Smooth muscle cell (in vitro differentiated cells): ENCODE data around the gene SNTG2. TPM values are rescaled to one million over a fixed set of nuclear protein-coding genes. Genes with fewer than 3 reads are reported as not detected.

Source experiments
- DNase-seq: peaks from one replicate; lab custom pipeline; 2025; ENCODE audit not compliant: unreplicated experiment; lab: John Stamatoyannopoulos, UW
- H2AFZ ChIP-seq: fragments of 200-600 bp; sonication (generic); 2 replicates; pipeline ENCODE4 v1.6.0; 2016; ENCODE audit warnings: antibody characterized with exemption, low read depth, mild to moderate bottlenecking
- H3F3A ChIP-seq: fragments of 200-600 bp; sonication (generic); 2 replicates; pipeline ENCODE4 v1.6.0; 2017; ENCODE audit warnings: antibody characterized with exemption, low read depth
- H3K27ac ChIP-seq: fragments of 200-600 bp; sonication (generic); 2 replicates; pipeline ENCODE4 v1.5.1; 2016; ENCODE audit warnings: low read depth, mild to moderate bottlenecking
- H3K27me3 ChIP-seq: fragments of 200-600 bp; sonication (generic); 2 replicates; pipeline ENCODE4 v1.6.1; 2016; ENCODE audit warnings: low read depth, mild to moderate bottlenecking
- H3K36me3 ChIP-seq: fragments of 200-600 bp; sonication (generic); 2 replicates; pipeline ENCODE4 v1.5.1; 2016; ENCODE audit warnings: low read depth
- H3K4me1 ChIP-seq: fragments of 200-600 bp; sonication (generic); 2 replicates; pipeline ENCODE4 v1.5.1; 2016; ENCODE audit warnings: low read depth
- H3K4me2 ChIP-seq: fragments of 200-600 bp; sonication (generic); 2 replicates; pipeline ENCODE4 v1.6.0; 2016; ENCODE audit warnings: mild to moderate bottlenecking
- H3K4me3 ChIP-seq: fragments of 200-600 bp; sonication (generic); 2 replicates; pipeline ENCODE4 v1.5.1; 2016; ENCODE audit warnings: mild to moderate bottlenecking
- H3K79me2 ChIP-seq: fragments of 200-600 bp; sonication (generic); 2 replicates; pipeline ENCODE4 v1.6.0; 2016; ENCODE audit warnings: low read depth, mild to moderate bottlenecking
- H3K9ac ChIP-seq: fragments of 200-600 bp; sonication (generic); 2 replicates; pipeline ENCODE4 v1.6.0; 2016; ENCODE audit warnings: low read depth
- H3K9me3 ChIP-seq: fragments of 200-600 bp; sonication (generic); replicated peaks from 2 replicates; pipeline ENCODE4 v1.5.1; 2016; ENCODE audit warnings: low read depth
- H4K20me1 ChIP-seq: fragments of 200-600 bp; sonication (generic); 2 replicates; pipeline ENCODE4 v1.6.0; 2016; ENCODE audit warnings: low read depth
- whole genome bisulfite sequencing: methylation state at CpG from one replicate; pipeline ENCODE4 v1.1.7; 2016; ENCODE audit warnings: low lambda C conversion rate; 5-methylcytosine and 5-hydroxymethylcytosine counted together
- polyA plus RNA-seq: library from polyadenylated mRNA; unstranded; fragments of >200 nt; fragmentation: Nextera tagmentation; extraction: Ambion mirVana; gene quantifications from 2 replicates; pipeline ENCODE4 v1.2.1, GENCODE V29; 2016
- total RNA-seq: library from RNA; depleted of rRNA; stranded (reverse); fragments of >200 nt; gene quantifications from 2 replicates; pipeline ENCODE4 v1.2.3, GENCODE V29; 2014
- TF ChIP-seq, protein P1 (sequence below): fragments of 200-600 bp; sonication (generic); IDR thresholded peaks from 2 replicates; pipeline ENCODE4 v1.5.1; 2017; ENCODE audit warnings: borderline replicate concordance, mild to moderate bottlenecking, antibody characterized with exemption; ENCODE audit not compliant: insufficient read depth, poor library complexity, severe bottlenecking

The SNTG2 gene
- total and polyA plus RNA-seq, 2 experiments from 2014 or later, result 0.56 TPM; not detected in 1

DNA sequence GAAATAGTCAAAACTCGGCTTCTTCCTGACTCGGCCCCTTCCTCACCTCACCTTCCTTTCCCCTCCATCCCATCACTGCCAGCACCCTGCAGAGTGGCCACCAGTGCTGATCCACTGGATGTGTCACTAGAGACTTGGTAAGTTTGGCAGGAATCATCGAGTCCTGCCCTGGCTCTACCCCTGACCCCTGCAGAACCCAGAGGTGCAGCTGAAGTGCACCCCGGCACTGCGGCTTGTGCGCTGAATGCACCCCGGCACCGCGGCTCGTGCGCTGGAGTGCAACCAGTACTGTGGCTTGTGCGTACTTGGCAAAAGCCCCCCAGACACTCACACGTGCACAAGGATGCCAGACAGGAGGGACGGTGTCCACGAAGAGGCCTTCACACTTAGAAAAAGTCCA is 206.5 kb downstream of the SNTG2 start:
- H4K20me1 ChIP-seq, result no peaks in the 10 kb centered on the region
- no peaks in the 10 kb centered on the region for H3F3A ChIP-seq
- H3K27ac ChIP-seq, result no peak overlapping the region
- no peak overlapping the region for H2AFZ ChIP-seq
- 84% methylated on average over 15 of the region's 15 CpGs for WGBS
- H3K4me1 ChIP-seq, result no peaks in the 10 kb centered on the region
- no peaks in the 10 kb centered on the region for H3K9me3 ChIP-seq
- no peak overlapping the region for H3K9ac ChIP-seq
- no peak overlapping the region for H3K4me2 ChIP-seq
- no peak for DNase-seq
- TF ChIP-seq, protein P1, sequence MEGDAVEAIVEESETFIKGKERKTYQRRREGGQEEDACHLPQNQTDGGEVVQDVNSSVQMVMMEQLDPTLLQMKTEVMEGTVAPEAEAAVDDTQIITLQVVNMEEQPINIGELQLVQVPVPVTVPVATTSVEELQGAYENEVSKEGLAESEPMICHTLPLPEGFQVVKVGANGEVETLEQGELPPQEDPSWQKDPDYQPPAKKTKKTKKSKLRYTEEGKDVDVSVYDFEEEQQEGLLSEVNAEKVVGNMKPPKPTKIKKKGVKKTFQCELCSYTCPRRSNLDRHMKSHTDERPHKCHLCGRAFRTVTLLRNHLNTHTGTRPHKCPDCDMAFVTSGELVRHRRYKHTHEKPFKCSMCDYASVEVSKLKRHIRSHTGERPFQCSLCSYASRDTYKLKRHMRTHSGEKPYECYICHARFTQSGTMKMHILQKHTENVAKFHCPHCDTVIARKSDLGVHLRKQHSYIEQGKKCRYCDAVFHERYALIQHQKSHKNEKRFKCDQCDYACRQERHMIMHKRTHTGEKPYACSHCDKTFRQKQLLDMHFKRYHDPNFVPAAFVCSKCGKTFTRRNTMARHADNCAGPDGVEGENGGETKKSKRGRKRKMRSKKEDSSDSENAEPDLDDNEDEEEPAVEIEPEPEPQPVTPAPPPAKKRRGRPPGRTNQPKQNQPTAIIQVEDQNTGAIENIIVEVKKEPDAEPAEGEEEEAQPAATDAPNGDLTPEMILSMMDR, result no peak
- H3K27me3 ChIP-seq, result no peaks in the 10 kb centered on the region
- H3K79me2 ChIP-seq, result no peaks in the 10 kb centered on the region
- H3K36me3 ChIP-seq, result no peaks in the 10 kb centered on the region
- H3K4me3 ChIP-seq, result no peak overlapping the region

DNA sequence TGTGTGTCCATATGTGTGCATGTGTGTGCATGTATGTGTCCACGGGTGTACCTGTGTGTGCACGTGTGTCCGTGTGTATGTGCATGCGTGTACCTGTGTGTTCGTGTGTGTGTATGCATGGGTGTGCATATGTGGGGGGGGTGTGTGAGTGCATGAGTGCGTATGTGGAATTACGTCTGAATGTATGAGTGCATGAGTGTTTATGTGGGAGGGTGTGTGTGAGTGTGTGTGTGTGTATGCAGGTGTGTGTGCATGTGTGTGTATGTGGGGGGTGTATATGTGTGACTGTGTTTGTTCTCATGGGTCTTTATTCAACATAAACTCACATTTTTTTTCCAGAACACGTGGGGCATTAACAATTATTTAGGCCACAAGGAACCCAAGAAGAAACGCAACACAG is 208.4 kb downstream of the SNTG2 start:
- no peaks in the 10 kb centered on the region for H3K9me3 ChIP-seq
- H3K79me2 ChIP-seq, result no peaks in the 10 kb centered on the region

DNA sequence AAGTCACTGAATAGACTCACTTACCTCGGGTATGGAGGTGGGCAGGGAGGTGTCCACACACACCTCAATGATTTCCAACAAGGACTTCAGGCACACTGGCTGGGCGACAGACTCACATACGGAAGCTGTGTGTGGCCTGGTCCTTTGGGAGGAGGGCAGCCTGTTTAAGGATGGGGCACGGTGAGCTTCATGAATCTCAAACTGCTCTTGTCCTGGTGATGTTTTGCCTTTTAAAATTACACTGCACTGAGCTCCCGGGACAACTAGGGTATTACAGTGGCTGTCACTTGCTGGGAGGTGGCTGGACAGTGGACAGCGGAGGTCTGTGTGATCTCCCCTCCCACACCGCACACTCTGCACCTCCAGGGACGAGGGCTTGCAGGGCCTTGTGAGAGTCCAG is 211.6 kb downstream of the SNTG2 start:
- Histone ChIP-seq H3K27ac (no peak overlapping the region), H3K9me3 (no peaks in the 10 kb centered on the region), H3K4me2 (no peak overlapping the region), H4K20me1 (no peaks in the 10 kb centered on the region), H3K4me3 (no peak overlapping the region), H2AFZ (no peak overlapping the region), H3F3A (no peaks in the 10 kb centered on the region), H3K4me1 (no peaks in the 10 kb centered on the region), H3K36me3 (no peaks in the 10 kb centered on the region), H3K9ac (no peak overlapping the region), H3K79me2 (no peaks in the 10 kb centered on the region), H3K27me3 (no peaks in the 10 kb centered on the region)
- TF ChIP-seq, protein P1, result no peak
- 96% methylated on average over 8 of the region's 8 CpGs for WGBS
- no peak for DNase-seq

More for the DNA sequence above, 208.4 kb downstream of the SNTG2 start:
- H2AFZ ChIP-seq, result no peak overlapping the region
- H4K20me1 ChIP-seq, result no peaks in the 10 kb centered on the region
- no peak overlapping the region for H3K4me3 ChIP-seq
- no peak for DNase-seq
- no peaks in the 10 kb centered on the region for H3K4me1 ChIP-seq
- no peaks in the 10 kb centered on the region for H3K27me3 ChIP-seq
- no peak overlapping the region for H3K9ac ChIP-seq
- TF ChIP-seq, protein P1, result no peak
- no peaks in the 10 kb centered on the region for H3K36me3 ChIP-seq
- H3K27ac ChIP-seq, result no peak overlapping the region
- H3K4me2 ChIP-seq, result no peak overlapping the region
- 77% methylated on average over 9 of the region's 9 CpGs for WGBS
- H3F3A ChIP-seq, result no peaks in the 10 kb centered on the region

DNA sequence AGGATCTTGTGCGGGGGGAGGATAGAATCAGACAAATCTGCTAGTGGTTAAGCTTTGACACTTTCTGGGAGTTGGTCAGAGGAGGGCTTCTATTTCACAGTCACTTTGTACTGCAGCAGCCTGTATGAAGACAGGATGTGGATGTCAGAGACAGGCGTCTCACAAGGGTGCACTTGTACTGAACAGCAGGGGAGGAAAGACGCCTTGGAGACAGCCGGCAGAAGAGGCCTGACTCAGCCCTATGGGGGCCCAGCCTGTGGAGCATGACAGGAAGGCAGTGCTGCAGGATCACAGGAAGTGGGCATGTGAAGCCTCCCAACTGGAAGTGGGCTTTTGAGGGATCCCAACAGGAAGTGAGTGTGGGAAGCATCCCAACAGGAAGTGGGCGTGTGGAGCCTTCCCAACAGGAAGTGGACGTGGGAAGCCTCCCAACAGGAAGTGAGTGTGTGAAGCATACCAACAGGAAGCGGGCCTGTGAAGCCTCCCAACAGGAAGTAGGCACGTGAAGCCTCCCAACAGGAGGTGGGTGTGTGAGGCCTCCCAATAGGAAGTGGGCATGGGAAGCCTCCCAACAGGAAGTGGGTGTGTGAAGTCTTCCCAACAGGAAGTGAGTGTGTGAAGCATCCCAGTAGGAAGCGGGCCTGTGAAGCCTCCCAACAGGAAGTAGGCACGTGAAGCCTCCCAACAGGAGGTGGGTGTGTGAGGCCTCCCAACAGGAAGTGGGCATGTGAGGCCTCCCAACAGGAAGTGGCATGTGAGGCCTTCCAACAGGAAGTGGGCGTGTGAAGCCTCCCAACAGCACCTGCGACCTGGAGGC is 212.3 kb downstream of the SNTG2 start:
- TF ChIP-seq, protein P1, result no peak
- Histone ChIP-seq H3K36me3 (no peaks in the 10 kb centered on the region), H3K27me3 (no peaks in the 10 kb centered on the region), H3K9ac (no peak overlapping the region), H3K4me1 (no peaks in the 10 kb centered on the region), H2AFZ (no peak overlapping the region), H4K20me1 (no peaks in the 10 kb centered on the region), H3F3A (no peaks in the 10 kb centered on the region), H3K4me3 (no peak overlapping the region), H3K4me2 (no peak overlapping the region), H3K27ac (no peak overlapping the region), H3K9me3 (no peaks in the 10 kb centered on the region), H3K79me2 (no peaks in the 10 kb centered on the region)
- 87% methylated on average over 12 of the region's 12 CpGs for WGBS
- DNase-seq, result no peak
